ENCODE measurements around the gene ANGPTL2. TPM values are rescaled to one million over a fixed set of nuclear protein-coding genes. Genes with fewer than 3 reads are reported as not detected.

Gene ANGPTL2
- polyA plus RNA-seq, 1 donor, result 15.5 TPM

GRCh38 chr9:127075624-127076372 lies 46.6 kb downstream of the ANGPTL2 start:
- Histone ChIP-seq H3K27me3 (ENCODE audit: control insufficient read depth, insufficient read depth, low read length) (no peaks in the 10 kb centered on the region), H3K27ac (ENCODE audit: low read length) (no peak overlapping the region), H3K36me3 (ENCODE audit: control insufficient read depth, insufficient read depth, low read length) (peaks cover 5% of the 10 kb centered on the region), H3K9me3 (ENCODE audit: control insufficient read depth, low read depth, low read length) (peaks cover 11% of the 10 kb centered on the region), H3K4me3 (ENCODE audit: low read length) (no peak overlapping the region), H3K4me1 (ENCODE audit: control insufficient read depth, insufficient read depth, low read length) (no peaks in the 10 kb centered on the region)
- DNase-seq, result no peak
- no CpG with 5 or more reads among the region's 2 CpGs for WGBS (ENCODE audit: insufficient coverage, low lambda C conversion rate)

- no CpG with 5 or more reads among the region's 4 CpGs for WGBS (ENCODE audit: insufficient coverage, low lambda C conversion rate)
- Histone ChIP-seq H3K36me3 (ENCODE audit: control insufficient read depth, insufficient read depth, low read length) (peaks cover 8% of the 10 kb centered on the region), H3K4me1 (ENCODE audit: control insufficient read depth, insufficient read depth, low read length) (no peaks in the 10 kb centered on the region), H3K9me3 (ENCODE audit: control insufficient read depth, low read depth, low read length) (peaks cover 11% of the 10 kb centered on the region), H3K27ac (ENCODE audit: low read length) (no peak overlapping the region), H3K4me3 (ENCODE audit: low read length) (no peak overlapping the region), H3K27me3 (ENCODE audit: control insufficient read depth, insufficient read depth, low read length) (no peaks in the 10 kb centered on the region)
- no peak for DNase-seq
Observed at GRCh38 chr9:127074561-127075548, 47.6 kb downstream of the ANGPTL2 start.

GRCh38 chr9:127067603-127068220 lies 54.7 kb downstream of the ANGPTL2 start:
- peaks cover 21% of the 10 kb centered on the region for H3K4me1 ChIP-seq (ENCODE audit: control insufficient read depth, insufficient read depth, low read length)
- 80% methylated on average over 1 of the region's 5 CpGs for WGBS (ENCODE audit: insufficient coverage, low lambda C conversion rate)
- no peak overlapping the region for H3K4me3 ChIP-seq (ENCODE audit: low read length)
- DNase-seq, result peak in 1 of 2 donors; percentile 42
- H3K9me3 ChIP-seq (ENCODE audit: control insufficient read depth, low read depth, low read length), result peaks cover 8% of the 10 kb centered on the region
- peak overlapping the region; percentile 73 for H3K27ac ChIP-seq (ENCODE audit: low read length)
- peaks cover 16% of the 10 kb centered on the region for H3K36me3 ChIP-seq (ENCODE audit: control insufficient read depth, insufficient read depth, low read length)
- no peaks in the 10 kb centered on the region for H3K27me3 ChIP-seq (ENCODE audit: control insufficient read depth, insufficient read depth, low read length)

GRCh38 chr9:127066851-127067136 lies 55.6 kb downstream of the ANGPTL2 start:
- peak; percentile 64 to 77 for DNase-seq
- H3K36me3 ChIP-seq (ENCODE audit: control insufficient read depth, insufficient read depth, low read length), result peaks cover 13% of the 10 kb centered on the region
- H3K27me3 ChIP-seq (ENCODE audit: control insufficient read depth, insufficient read depth, low read length), result no peaks in the 10 kb centered on the region
- WGBS (ENCODE audit: insufficient coverage, low lambda C conversion rate), result 20% methylated on average over 1 of the region's 2 CpGs
- H3K4me3 ChIP-seq (ENCODE audit: low read length), result no peak overlapping the region
- H3K9me3 ChIP-seq (ENCODE audit: control insufficient read depth, low read depth, low read length), result peaks cover 7% of the 10 kb centered on the region
- peak overlapping the region; percentile 73 for H3K27ac ChIP-seq (ENCODE audit: low read length)
- H3K4me1 ChIP-seq (ENCODE audit: control insufficient read depth, insufficient read depth, low read length), result peaks cover 21% of the 10 kb centered on the region

GRCh38 chr9:127066060-127066850 lies 56.2 kb downstream of the ANGPTL2 start:
- H3K36me3 ChIP-seq (ENCODE audit: control insufficient read depth, insufficient read depth, low read length), result peaks cover 15% of the 10 kb centered on the region
- peaks cover 21% of the 10 kb centered on the region for H3K4me1 ChIP-seq (ENCODE audit: control insufficient read depth, insufficient read depth, low read length)
- no peaks in the 10 kb centered on the region for H3K27me3 ChIP-seq (ENCODE audit: control insufficient read depth, insufficient read depth, low read length)
- no CpG with 5 or more reads among the region's 9 CpGs for WGBS (ENCODE audit: insufficient coverage, low lambda C conversion rate)
- no peak overlapping the region for H3K4me3 ChIP-seq (ENCODE audit: low read length)
- DNase-seq, result no peak
- H3K27ac ChIP-seq (ENCODE audit: low read length), result peak overlapping the region; percentile 73
- H3K9me3 ChIP-seq (ENCODE audit: control insufficient read depth, low read depth, low read length), result peaks cover 2% of the 10 kb centered on the region

GRCh38 chr9:127065592-127065991 lies 56.8 kb downstream of the ANGPTL2 start:
- Histone ChIP-seq H3K27me3 (ENCODE audit: control insufficient read depth, insufficient read depth, low read length) (no peaks in the 10 kb centered on the region), H3K27ac (ENCODE audit: low read length) (no peak overlapping the region), H3K36me3 (ENCODE audit: control insufficient read depth, insufficient read depth, low read length) (peaks cover 21% of the 10 kb centered on the region), H3K4me1 (ENCODE audit: control insufficient read depth, insufficient read depth, low read length) (peaks cover 21% of the 10 kb centered on the region), H3K4me3 (ENCODE audit: low read length) (no peak overlapping the region), H3K9me3 (ENCODE audit: control insufficient read depth, low read depth, low read length) (no peaks in the 10 kb centered on the region)
- no peak for DNase-seq
- WGBS (ENCODE audit: insufficient coverage, low lambda C conversion rate), result no CpG with 5 or more reads among the region's 1 CpG

- Histone ChIP-seq H3K4me1 (ENCODE audit: control insufficient read depth, insufficient read depth, low read length) (peaks cover 21% of the 10 kb centered on the region), H3K27ac (ENCODE audit: low read length) (no peak overlapping the region), H3K27me3 (ENCODE audit: control insufficient read depth, insufficient read depth, low read length) (no peaks in the 10 kb centered on the region), H3K4me3 (ENCODE audit: low read length) (no peak overlapping the region), H3K9me3 (ENCODE audit: control insufficient read depth, low read depth, low read length) (no peaks in the 10 kb centered on the region), H3K36me3 (ENCODE audit: control insufficient read depth, insufficient read depth, low read length) (peaks cover 16% of the 10 kb centered on the region)
- 100% methylated on average over 1 of the region's 2 CpGs for WGBS (ENCODE audit: insufficient coverage, low lambda C conversion rate)
- DNase-seq, result no peak
Observed at GRCh38 chr9:127064335-127064734, 58.1 kb downstream of the ANGPTL2 start.

GRCh38 chr9:127061411-127061810 lies 61.0 kb downstream of the ANGPTL2 start:
- H3K9me3 ChIP-seq (ENCODE audit: control insufficient read depth, low read depth, low read length), result no peaks in the 10 kb centered on the region
- H3K4me1 ChIP-seq (ENCODE audit: control insufficient read depth, insufficient read depth, low read length), result peaks cover 20% of the 10 kb centered on the region
- no peak for DNase-seq
- H3K27me3 ChIP-seq (ENCODE audit: control insufficient read depth, insufficient read depth, low read length), result no peaks in the 10 kb centered on the region
- 100% methylated on average over 2 of the region's 3 CpGs for whole genome bisulfite sequencing (ENCODE audit: insufficient coverage, low lambda C conversion rate)
- peaks cover 27% of the 10 kb centered on the region for H3K36me3 ChIP-seq (ENCODE audit: control insufficient read depth, insufficient read depth, low read length)
- no peak overlapping the region for H3K27ac ChIP-seq (ENCODE audit: low read length)
- H3K4me3 ChIP-seq (ENCODE audit: low read length), result no peak overlapping the region

- no peaks in the 10 kb centered on the region for H3K9me3 ChIP-seq (ENCODE audit: control insufficient read depth, low read depth, low read length)
- H3K27me3 ChIP-seq (ENCODE audit: control insufficient read depth, insufficient read depth, low read length), result no peaks in the 10 kb centered on the region
- no CpG with 5 or more reads among the region's 4 CpGs for WGBS (ENCODE audit: insufficient coverage, low lambda C conversion rate)
- H3K27ac ChIP-seq (ENCODE audit: low read length), result no peak overlapping the region
- peaks cover 12% of the 10 kb centered on the region for H3K4me1 ChIP-seq (ENCODE audit: control insufficient read depth, insufficient read depth, low read length)
- H3K36me3 ChIP-seq (ENCODE audit: control insufficient read depth, insufficient read depth, low read length), result peaks cover 33% of the 10 kb centered on the region
- H3K4me3 ChIP-seq (ENCODE audit: low read length), result no peak overlapping the region
- DNase-seq, result no peak
Observed at GRCh38 chr9:127059765-127060361, 62.6 kb downstream of the ANGPTL2 start.
